HEK293 (cell line): ENCODE data around the gene HUNK.

Experiments used
- BCL11A ChIP-seq: fragments of 450-650 bp; formaldehyde crosslinking; IDR thresholded peaks from 2 replicates; pipeline ENCODE4 v1.5.1; 2016; ENCODE audit warnings: low read depth, missing biosample characterization, missing genetic modification characterization
- TRIM28 ChIP-seq: IDR thresholded peaks from 2 replicates; pipeline ENCODE4 v1.6.1; 2011; ENCODE audit warnings: low read length, control low read depth, borderline replicate concordance
- ZNF10 ChIP-seq: fragments of 450-650 bp; formaldehyde crosslinking; IDR thresholded peaks from 2 replicates; pipeline ENCODE4 v1.5.1; 2017; ENCODE audit warnings: missing biosample characterization, missing genetic modification characterization
- ZNF155 ChIP-seq: fragments of 450-650 bp; formaldehyde crosslinking; IDR thresholded peaks from 2 replicates; pipeline ENCODE4 v1.5.1; 2016; ENCODE audit warnings: missing biosample characterization, missing genetic modification characterization
- ZNF354C ChIP-seq: fragments of 450-650 bp; formaldehyde crosslinking; IDR thresholded peaks from 2 replicates; pipeline ENCODE4 v1.5.1; 2016; ENCODE audit warnings: missing biosample characterization, missing genetic modification characterization, low read depth, borderline replicate concordance
- TF ChIP-seq, protein P1 (sequence below): fragments of 450-650 bp; formaldehyde crosslinking; IDR thresholded peaks from 2 replicates; pipeline ENCODE4 v1.5.1; 2016; ENCODE audit warnings: missing biosample characterization, missing genetic modification characterization

GRCh38 chr21:31972622-31973021, 99.8 kb downstream of the HUNK start:
- TF ChIP-seq, protein P1, sequence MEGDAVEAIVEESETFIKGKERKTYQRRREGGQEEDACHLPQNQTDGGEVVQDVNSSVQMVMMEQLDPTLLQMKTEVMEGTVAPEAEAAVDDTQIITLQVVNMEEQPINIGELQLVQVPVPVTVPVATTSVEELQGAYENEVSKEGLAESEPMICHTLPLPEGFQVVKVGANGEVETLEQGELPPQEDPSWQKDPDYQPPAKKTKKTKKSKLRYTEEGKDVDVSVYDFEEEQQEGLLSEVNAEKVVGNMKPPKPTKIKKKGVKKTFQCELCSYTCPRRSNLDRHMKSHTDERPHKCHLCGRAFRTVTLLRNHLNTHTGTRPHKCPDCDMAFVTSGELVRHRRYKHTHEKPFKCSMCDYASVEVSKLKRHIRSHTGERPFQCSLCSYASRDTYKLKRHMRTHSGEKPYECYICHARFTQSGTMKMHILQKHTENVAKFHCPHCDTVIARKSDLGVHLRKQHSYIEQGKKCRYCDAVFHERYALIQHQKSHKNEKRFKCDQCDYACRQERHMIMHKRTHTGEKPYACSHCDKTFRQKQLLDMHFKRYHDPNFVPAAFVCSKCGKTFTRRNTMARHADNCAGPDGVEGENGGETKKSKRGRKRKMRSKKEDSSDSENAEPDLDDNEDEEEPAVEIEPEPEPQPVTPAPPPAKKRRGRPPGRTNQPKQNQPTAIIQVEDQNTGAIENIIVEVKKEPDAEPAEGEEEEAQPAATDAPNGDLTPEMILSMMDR (tag by site-specific recombination), result no peak
- no peak for TF ChIP-seq ZNF10 (tag by site-specific recombination)
- no peak for TF ChIP-seq TRIM28
- TF ChIP-seq ZNF155 (tag by site-specific recombination), result no peak
- TF ChIP-seq ZNF354C, result no peak
- TF ChIP-seq BCL11A (tag by site-specific recombination), result no peak
